Measurements from ENCODE around the gene PNMA6A.

- TF ChIP-seq CTCF (IDR thresholded peaks at IDR 0.05) = no peak
- TF ChIP-seq POLR2A (IDR thresholded peaks at IDR 0.05) = no peak
- TF ChIP-seq POLR2AphosphoS5 (IDR thresholded peaks at IDR 0.05; ENCODE audit: insufficient read depth in 1 of 2, low read depth in 1 of 2) = no peak
Measured at GRCh38 chrX:153060095-153060445, 12.2 kb upstream of the PNMA6A start.

Measured in vagina (tissue), 2 donors.